ENCODE results near the gene APH1B.

GRCh38 chr15:63339836-63340235, 62.4 kb downstream of the APH1B start:
- no peak for TF ChIP-seq SPI1 (IDR thresholded peaks at IDR 0.05; ENCODE audit: low read depth, low read length)
- no peak for TF ChIP-seq TAF1 (IDR thresholded peaks at IDR 0.05; ENCODE audit: low read depth, low read length)
- no peak for TF ChIP-seq POLR2A (IDR thresholded peaks at IDR 0.05; ENCODE audit: low read depth, low read length)

All from GM12891 (cell line).